ENCODE data around the gene UTP25.
"Not testable (repeated sequence)": the region's sequence is repeated elsewhere in the genome, so short reads cannot be mapped to it uniquely, and the experiment has no call there.

The UTP25 gene

GRCh38 chr1:209873067-209873799 is 45.5 kb downstream of the UTP25 start:
- DNase-seq, result no peak

- no peak for DNase-seq
These were observed 47.7 kb downstream of the UTP25 start for GRCh38 chr1:209875515-209875914.

GRCh38 chr1:209876078-209876800 is 48.5 kb downstream of the UTP25 start:
- DNase-seq, result no peak

GRCh38 chr1:209877087-209877764 is 49.5 kb downstream of the UTP25 start:
- no peak for DNase-seq

- DNase-seq, result no peak
These were observed 51.2 kb downstream of the UTP25 start for GRCh38 chr1:209878964-209879363.

GRCh38 chr1:209879539-209879938 is 51.8 kb downstream of the UTP25 start:
- DNase-seq, result no peak

GRCh38 chr1:209880031-209880430 is 52.3 kb downstream of the UTP25 start:
- DNase-seq, result no peak

GRCh38 chr1:209881619-209882018 is 53.8 kb downstream of the UTP25 start:
- no peak for DNase-seq

- DNase-seq, result no peak
These were observed 54.5 kb downstream of the UTP25 start for GRCh38 chr1:209882286-209882685.

GRCh38 chr1:209882942-209883340 is 55.2 kb downstream of the UTP25 start:
- DNase-seq, result no peak

GRCh38 chr1:209883341-209883971 is 55.7 kb downstream of the UTP25 start:
- DNase-seq, result no peak

- no peak for DNase-seq
These were observed 56.5 kb downstream of the UTP25 start for GRCh38 chr1:209884249-209884648.

GRCh38 chr1:209884665-209885117 is 56.9 kb downstream of the UTP25 start:
- DNase-seq, result no peak

- DNase-seq, result no peak
These were observed 57.8 kb downstream of the UTP25 start for GRCh38 chr1:209885403-209886218.

GRCh38 chr1:209886219-209886536 is 58.4 kb downstream of the UTP25 start:
- DNase-seq, result no peak

- DNase-seq, result not testable (repeated sequence)
These were observed 60.7 kb downstream of the UTP25 start for GRCh38 chr1:209888291-209889076.

GRCh38 chr1:209889077-209889418 is 61.3 kb downstream of the UTP25 start:
- DNase-seq, result no peak

GRCh38 chr1:209890641-209891330 is 63.0 kb downstream of the UTP25 start:
- DNase-seq, result no peak

- no peak for DNase-seq
These were observed 66.0 kb downstream of the UTP25 start for GRCh38 chr1:209893751-209894150.

GRCh38 chr1:209895709-209896108 is 67.9 kb downstream of the UTP25 start:
- no peak for DNase-seq

GRCh38 chr1:209896346-209896745 is 68.6 kb downstream of the UTP25 start:
- no peak for DNase-seq

All from central memory CD4-positive, alpha-beta T cell (primary cell).